Vagina (tissue), 2 donors: ENCODE results near the gene MYO9A. TPM values are rescaled to one million over a fixed set of nuclear protein-coding genes. Genes with fewer than 3 reads are reported as not detected.

Experiments
- DNase-seq, 2 donors: peaks; one replicate each; pipeline ENCODE4 v3.0.0-alpha.2; 2017; ENCODE audit errors: extremely low spot score in 2 of 2
- H3K27ac ChIP-seq: fragments of 200-600 bp; sonication (generic); one replicate; pipeline ENCODE4 v1.5.1; 2019
- H3K27me3 ChIP-seq: fragments of 200-600 bp; sonication (generic); one replicate; pipeline ENCODE4 v1.5.1; 2019
- H3K36me3 ChIP-seq, 2 donors: fragments of 200-600 bp; sonication (generic); one replicate each; pipeline ENCODE4 v1.5.1; 2017 to 2019
- H3K4me1 ChIP-seq: fragments of 200-600 bp; sonication (generic); one replicate; pipeline ENCODE4 v1.5.1; 2019
- H3K4me3 ChIP-seq, 2 donors: fragments of 200-600 bp; sonication (generic); 1 replicate in 1 of 2; 2 replicates in 1 of 2; pipeline ENCODE4 v1.5.1; 2016 to 2019
- H3K9me3 ChIP-seq: fragments of 200-600 bp; sonication (generic); one replicate; pipeline ENCODE4 v1.5.1; 2019
- POLR2A ChIP-seq, 2 donors: fragments of 450-650 bp; IDR thresholded peaks; one replicate each; pipeline ENCODE4 v1.6.1; 2017; ENCODE audit warnings: antibody characterized with exemption in 2 of 2, mild to moderate bottlenecking in 2 of 2, moderate library complexity in 2 of 2
- POLR2AphosphoS5 ChIP-seq, 2 donors: sonication (generic); formaldehyde crosslinking; IDR thresholded peaks; one replicate each; pipeline ENCODE4 v1.9.0; 2017; ENCODE audit warnings: antibody characterized with exemption in 2 of 2, mild to moderate bottlenecking in 2 of 2, low read depth in 1 of 2; ENCODE audit not compliant: insufficient read depth in 1 of 2
- intact Hi-C: fragments of 100-400 bp; cut with DNase I; formaldehyde crosslinking; loops from one replicate; pipeline ENCODE4 v1.15.1; 2023
- total RNA-seq: library from RNA; depleted of rRNA; stranded (reverse); fragments of >200 nt; gene quantifications from one replicate; pipeline ENCODE4 v1.2.3, GENCODE V29; 2016
- TF ChIP-seq, protein P1 (sequence below), 3 experiments: fragments of 450-650 bp in 2 of 3; fragments of 200-600 bp in 1 of 3; sonication (generic) in 1 of 3; IDR thresholded peaks; one replicate each; pipeline ENCODE4 v1.5.1; 2017 to 2019; ENCODE audit warnings: antibody characterized with exemption in 3 of 3, mild to moderate bottlenecking in 2 of 3, moderate library complexity in 2 of 3

Gene MYO9A
- total RNA-seq, 1 donor from 2014 or later, result 50.3 TPM

DNA sequence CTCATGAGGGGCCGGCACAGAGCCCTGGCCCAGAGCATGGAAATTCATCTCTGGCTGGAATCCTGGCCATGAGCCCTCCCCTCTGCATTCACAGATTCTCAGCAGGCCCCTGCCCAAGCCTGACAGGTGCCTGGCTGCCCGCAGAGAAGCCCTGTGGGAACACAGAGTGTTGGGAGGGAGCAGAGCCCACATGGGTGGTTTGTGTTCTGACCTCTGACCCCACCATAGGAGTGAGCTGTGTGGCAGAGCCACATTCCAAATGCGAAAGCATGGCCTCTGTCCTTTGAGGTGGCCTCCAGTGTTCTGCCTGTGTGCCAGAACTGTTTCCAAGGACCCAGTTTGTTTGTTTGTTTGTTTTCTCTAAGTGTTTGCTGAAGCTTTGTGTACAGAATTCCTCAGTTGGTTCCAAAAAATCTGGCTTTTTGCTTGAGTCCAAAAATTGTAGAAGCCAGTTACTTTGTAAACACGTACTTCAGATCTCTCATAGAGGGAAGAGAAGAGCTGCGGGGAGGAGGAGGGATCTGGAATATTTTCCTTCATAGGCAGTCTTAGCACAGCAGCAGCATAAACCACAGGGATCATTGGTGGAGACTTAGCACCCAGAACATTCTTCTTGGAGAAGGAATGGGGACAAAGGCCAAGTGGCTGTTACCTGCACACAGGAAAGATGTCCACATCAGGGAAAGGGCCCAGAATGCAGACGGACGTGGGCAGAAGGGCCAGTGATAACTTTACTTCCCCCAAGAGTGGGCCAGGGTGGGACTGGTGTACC lies 43.6 kb upstream of the MYO9A start:
- H3K36me3 ChIP-seq, result no peaks in the 10 kb centered on the region
- no peak overlapping the region for H3K27ac ChIP-seq
- no peaks in the 10 kb centered on the region for H3K27me3 ChIP-seq
- intact Hi-C loops, result no loop called here
- no peaks in the 10 kb centered on the region for H3K4me1 ChIP-seq
- TF ChIP-seq POLR2AphosphoS5 (IDR thresholded peaks at IDR 0.05; ENCODE audit: insufficient read depth in 1 of 2, low read depth in 1 of 2) (no peak), POLR2A (IDR thresholded peaks at IDR 0.05) (no peak)
- DNase-seq, result no peak
- H3K4me3 ChIP-seq, result no peak overlapping the region
- H3K9me3 ChIP-seq, result no peaks in the 10 kb centered on the region

DNA sequence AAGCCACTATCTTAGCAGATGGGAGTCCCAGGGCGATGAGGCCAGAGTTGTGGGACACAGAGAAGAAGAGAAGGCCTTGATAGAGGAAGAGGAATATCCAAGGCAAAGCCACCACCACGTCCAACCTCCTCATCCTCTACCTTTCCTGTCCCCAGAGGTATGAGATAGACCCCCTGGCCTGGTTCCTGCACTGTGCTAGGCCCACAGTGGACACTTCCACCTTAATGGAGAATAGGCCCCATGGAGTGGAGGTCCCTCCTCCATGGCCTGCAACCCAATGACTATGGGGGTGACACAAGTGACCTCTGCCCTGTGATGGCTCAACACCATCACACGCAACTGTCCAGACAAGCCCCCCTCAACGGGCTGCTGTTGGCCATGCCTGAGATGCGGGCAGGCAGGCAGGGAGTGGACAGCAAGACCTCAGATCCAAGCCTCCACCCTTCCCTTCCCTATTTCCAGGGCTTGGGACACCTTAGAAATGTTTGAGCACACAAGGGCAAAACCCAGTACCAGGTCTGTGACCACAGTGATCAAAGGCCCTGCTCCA lies 42.8 kb upstream of the MYO9A start:
- intact Hi-C loops, result no loop called here
- H3K27ac ChIP-seq, result no peak overlapping the region
- H3K4me1 ChIP-seq, result no peaks in the 10 kb centered on the region
- no peaks in the 10 kb centered on the region for H3K27me3 ChIP-seq
- no peaks in the 10 kb centered on the region for H3K36me3 ChIP-seq
- TF ChIP-seq, protein P1, sequence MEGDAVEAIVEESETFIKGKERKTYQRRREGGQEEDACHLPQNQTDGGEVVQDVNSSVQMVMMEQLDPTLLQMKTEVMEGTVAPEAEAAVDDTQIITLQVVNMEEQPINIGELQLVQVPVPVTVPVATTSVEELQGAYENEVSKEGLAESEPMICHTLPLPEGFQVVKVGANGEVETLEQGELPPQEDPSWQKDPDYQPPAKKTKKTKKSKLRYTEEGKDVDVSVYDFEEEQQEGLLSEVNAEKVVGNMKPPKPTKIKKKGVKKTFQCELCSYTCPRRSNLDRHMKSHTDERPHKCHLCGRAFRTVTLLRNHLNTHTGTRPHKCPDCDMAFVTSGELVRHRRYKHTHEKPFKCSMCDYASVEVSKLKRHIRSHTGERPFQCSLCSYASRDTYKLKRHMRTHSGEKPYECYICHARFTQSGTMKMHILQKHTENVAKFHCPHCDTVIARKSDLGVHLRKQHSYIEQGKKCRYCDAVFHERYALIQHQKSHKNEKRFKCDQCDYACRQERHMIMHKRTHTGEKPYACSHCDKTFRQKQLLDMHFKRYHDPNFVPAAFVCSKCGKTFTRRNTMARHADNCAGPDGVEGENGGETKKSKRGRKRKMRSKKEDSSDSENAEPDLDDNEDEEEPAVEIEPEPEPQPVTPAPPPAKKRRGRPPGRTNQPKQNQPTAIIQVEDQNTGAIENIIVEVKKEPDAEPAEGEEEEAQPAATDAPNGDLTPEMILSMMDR (IDR thresholded peaks at IDR 0.05), result no peak
- TF ChIP-seq POLR2AphosphoS5 (IDR thresholded peaks at IDR 0.05; ENCODE audit: insufficient read depth in 1 of 2, low read depth in 1 of 2) (no peak), POLR2A (IDR thresholded peaks at IDR 0.05) (no peak)
- no peaks in the 10 kb centered on the region for H3K9me3 ChIP-seq
- DNase-seq, result no peak
- H3K4me3 ChIP-seq, result no peak overlapping the region

DNA sequence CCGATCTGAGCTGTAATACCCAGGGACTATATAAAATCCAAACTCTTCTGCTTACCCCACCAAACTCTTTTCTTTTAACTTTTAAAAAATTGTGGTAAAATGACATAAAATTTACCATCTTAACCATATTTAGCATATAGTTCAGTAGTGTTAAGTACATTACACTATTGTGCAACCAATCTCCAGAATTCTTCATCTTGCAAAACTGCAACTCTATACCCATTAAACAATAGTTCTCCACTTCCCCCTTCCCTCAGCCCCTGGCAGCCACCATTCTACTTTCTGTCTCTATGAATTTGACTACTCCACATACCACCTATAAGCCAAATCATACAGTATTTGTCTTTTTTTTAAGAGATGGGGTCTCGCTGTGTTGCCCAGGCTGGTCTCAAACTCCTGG lies 39.0 kb upstream of the MYO9A start:
- peaks cover 7% of the 10 kb centered on the region for H3K4me1 ChIP-seq
- no peak overlapping the region for H3K27ac ChIP-seq
- DNase-seq, result no peak
- no peaks in the 10 kb centered on the region for H3K36me3 ChIP-seq
- TF ChIP-seq, protein P1 (IDR thresholded peaks at IDR 0.05), result no peak
- no peak for TF ChIP-seq POLR2A (IDR thresholded peaks at IDR 0.05)
- no peak for TF ChIP-seq POLR2AphosphoS5 (IDR thresholded peaks at IDR 0.05; ENCODE audit: insufficient read depth in 1 of 2, low read depth in 1 of 2)
- H3K4me3 ChIP-seq, result no peak overlapping the region
- H3K9me3 ChIP-seq, result no peaks in the 10 kb centered on the region
- H3K27me3 ChIP-seq, result no peaks in the 10 kb centered on the region
- intact Hi-C loops, result no loop called here

DNA sequence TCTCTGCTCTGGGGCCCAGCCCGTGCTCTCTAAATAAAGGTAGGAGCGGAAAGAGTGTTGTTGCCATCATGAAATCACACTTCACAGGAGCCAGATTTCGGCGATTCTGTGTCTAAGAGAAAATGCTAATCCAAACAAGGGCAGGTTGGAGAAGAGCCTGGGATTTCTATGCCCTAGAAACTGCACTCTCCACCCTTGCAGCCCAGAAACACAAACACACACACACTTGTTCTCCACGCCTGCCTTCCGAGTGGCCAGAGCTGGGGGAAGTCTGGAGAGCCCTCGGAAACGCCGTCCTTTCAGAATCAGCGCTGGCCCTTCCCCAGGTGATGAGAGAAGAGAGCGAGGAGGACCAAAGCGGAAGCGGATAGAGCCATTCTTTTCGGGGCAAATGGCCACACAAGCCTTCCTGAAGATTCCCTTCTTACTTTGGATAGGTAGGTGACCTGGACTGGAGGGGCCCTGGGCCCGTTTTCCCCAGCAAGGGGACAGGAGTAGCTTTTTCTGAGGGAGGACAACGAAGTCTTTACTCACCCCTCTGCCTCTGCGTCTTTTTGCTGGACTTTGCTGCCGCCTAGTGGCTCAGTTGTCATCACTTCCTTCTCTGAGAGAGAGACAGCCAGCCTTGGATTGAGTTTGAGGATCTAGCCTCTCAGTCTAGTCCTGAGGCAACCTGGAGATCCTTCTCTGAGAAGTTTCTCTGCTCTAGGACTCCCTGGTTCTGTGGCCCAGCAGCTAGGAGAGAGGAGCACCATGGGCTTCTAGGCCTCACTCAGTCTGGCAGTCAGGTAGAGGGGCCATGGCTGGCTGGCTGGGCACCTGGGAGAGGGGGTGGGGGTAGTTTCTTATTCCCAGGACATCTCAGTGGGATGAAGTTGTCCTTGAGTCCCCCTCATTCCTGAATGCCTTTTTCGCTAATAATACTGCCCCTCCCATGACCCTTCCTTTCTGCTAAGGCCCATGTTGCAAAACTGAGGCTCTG lies 38.0 kb upstream of the MYO9A start:
- peak overlapping the region; percentile 73 for H3K27ac ChIP-seq
- intact Hi-C loops, result no loop called here

More for the DNA sequence above, 38.0 kb upstream of the MYO9A start:
- TF ChIP-seq POLR2AphosphoS5 (IDR thresholded peaks at IDR 0.05; ENCODE audit: insufficient read depth in 1 of 2, low read depth in 1 of 2) (peak; percentile 3 to 42), POLR2A (IDR thresholded peaks at IDR 0.05) (no peak)
- TF ChIP-seq, protein P1 (IDR thresholded peaks at IDR 0.05), result peak; percentile 74 to 89 (median 86)
- DNase-seq, result no peak
- Histone ChIP-seq H3K9me3 (no peaks in the 10 kb centered on the region), H3K36me3 (no peaks in the 10 kb centered on the region), H3K4me1 (peaks cover 7% of the 10 kb centered on the region), H3K27me3 (no peaks in the 10 kb centered on the region), H3K4me3 (peak overlapping the region; percentile 47 to 54)
